ENCODE results near the gene COL16A1. TPM values are rescaled to one million over a fixed set of nuclear protein-coding genes. Genes with fewer than 3 reads are reported as not detected.

The COL16A1 gene
- total RNA-seq, 4 donors from 2014 or later: 147 to 311 (median 212) TPM

GRCh38 chr1:31664528-31664927, 39.3 kb downstream of the COL16A1 start:
- Histone ChIP-seq H3K27ac (peak overlapping the region in 3 of 4 donors; percentile 0 to 79 (median 77)), H3K4me1 (peaks cover 0 to 79% (median 28%) of the 10 kb centered on the region in 4 donors), H3K27me3 (no peaks in the 10 kb centered on the region), H3K9me3 (no peaks in the 10 kb centered on the region), H3K36me3 (peaks cover 0 to 25% (median 0%) of the 10 kb centered on the region in 3 donors), H3K4me3 (no peak overlapping the region)
- no peak for DNase-seq (ENCODE audit: low spot score in 2 of 2)
- WGBS, 2 donors: 71 to 85% methylated on average over 9 of the region's 9 CpGs
- TF ChIP-seq POLR2A (IDR thresholded peaks at IDR 0.05) (no peak), CTCF (IDR thresholded peaks at IDR 0.05) (no peak), EP300 (IDR thresholded peaks at IDR 0.05) (no peak)

- peaks cover 0 to 32% (median 0%) of the 10 kb centered on the region in 3 donors for H3K36me3 ChIP-seq
- WGBS, 2 donors: 41 to 43% methylated on average over 9 of the region's 9 CpGs
- H3K9me3 ChIP-seq: no peaks in the 10 kb centered on the region
- no peak overlapping the region for H3K4me3 ChIP-seq
- peak in 1 of 2 donors; percentile 75 for DNase-seq (ENCODE audit: low spot score in 2 of 2)
- TF ChIP-seq CTCF (IDR thresholded peaks at IDR 0.05) (peak; percentile 92 to 97 (median 96)), POLR2A (IDR thresholded peaks at IDR 0.05) (no peak), EP300 (IDR thresholded peaks at IDR 0.05) (no peak)
- no peaks in the 10 kb centered on the region for H3K27me3 ChIP-seq
- peak overlapping the region in 3 of 4 donors; percentile 0 to 79 (median 77) for H3K27ac ChIP-seq
- H3K4me1 ChIP-seq: peaks cover 0 to 72% (median 23%) of the 10 kb centered on the region in 4 donors
These were observed 40.0 kb downstream of the COL16A1 start for GRCh38 chr1:31663622-31664452.

- Histone ChIP-seq H3K4me1 (peaks cover 0 to 58% (median 23%) of the 10 kb centered on the region in 4 donors), H3K27me3 (no peaks in the 10 kb centered on the region), H3K9me3 (no peaks in the 10 kb centered on the region), H3K27ac (peak overlapping the region in 1 of 4 donors; percentile 46), H3K4me3 (no peak overlapping the region), H3K36me3 (peaks cover 0 to 45% (median 0%) of the 10 kb centered on the region in 3 donors)
- no peak for DNase-seq (ENCODE audit: low spot score in 2 of 2)
- 85 to 89% methylated on average over 12 of the region's 12 CpGs for WGBS, 2 donors
- no peak for TF ChIP-seq CTCF (IDR thresholded peaks at IDR 0.05)
- TF ChIP-seq EP300 (IDR thresholded peaks at IDR 0.05): no peak
- TF ChIP-seq POLR2A (IDR thresholded peaks at IDR 0.05): no peak
These were observed 41.4 kb downstream of the COL16A1 start for GRCh38 chr1:31662463-31662862.

GRCh38 chr1:31661856-31662255, 42.0 kb downstream of the COL16A1 start:
- Histone ChIP-seq H3K4me3 (no peak overlapping the region), H3K27me3 (no peaks in the 10 kb centered on the region), H3K4me1 (peaks cover 0 to 52% (median 18%) of the 10 kb centered on the region in 4 donors), H3K27ac (peak overlapping the region in 2 of 4 donors; percentile 28 to 46), H3K36me3 (peaks cover 0 to 51% (median 0%) of the 10 kb centered on the region in 3 donors), H3K9me3 (no peaks in the 10 kb centered on the region)
- TF ChIP-seq EP300 (IDR thresholded peaks at IDR 0.05) (no peak), POLR2A (IDR thresholded peaks at IDR 0.05) (no peak), CTCF (IDR thresholded peaks at IDR 0.05) (no peak)
- 86 to 90% methylated on average over 6 of the region's 6 CpGs for WGBS, 2 donors
- DNase-seq (ENCODE audit: low spot score in 2 of 2): no peak

GRCh38 chr1:31660871-31661455, 42.9 kb downstream of the COL16A1 start:
- Histone ChIP-seq H3K4me1 (peaks cover 0 to 43% (median 9%) of the 10 kb centered on the region in 4 donors), H3K36me3 (peaks cover 0 to 57% (median 0%) of the 10 kb centered on the region in 3 donors), H3K27ac (peak overlapping the region in 2 of 4 donors; percentile 28 to 46), H3K27me3 (no peaks in the 10 kb centered on the region), H3K4me3 (no peak overlapping the region), H3K9me3 (no peaks in the 10 kb centered on the region)
- TF ChIP-seq EP300 (IDR thresholded peaks at IDR 0.05) (no peak), CTCF (IDR thresholded peaks at IDR 0.05) (no peak), POLR2A (IDR thresholded peaks at IDR 0.05) (no peak)
- DNase-seq (ENCODE audit: low spot score in 2 of 2): no peak
- WGBS, 2 donors: 66 to 81% methylated on average over 4 of the region's 4 CpGs

All from tibial nerve (tissue), 4 donors.